Upper lobe of right lung (tissue), 1 donor: Measurements from ENCODE around the gene NEUROD2. TPM values are rescaled to one million over a fixed set of nuclear protein-coding genes. Genes with fewer than 3 reads are reported as not detected.

Source experiments
- ATAC-seq: fragments of 200-7000 bp; cut with Tn5 transposase; one replicate; pipeline ENCODE4 v1.9.1; 2020; ENCODE audit warnings: mild to moderate bottlenecking, moderate library complexity
- DNase-seq: peaks from one replicate; pipeline ENCODE4 v3.0.0-alpha.2; 2020
- H3K27ac ChIP-seq: fragments of 200-600 bp; one replicate; pipeline ENCODE4 v1.8.0; 2022
- H3K27me3 ChIP-seq: fragments of 200-600 bp; one replicate; pipeline ENCODE4 v1.8.0; 2022; ENCODE audit warnings: mild to moderate bottlenecking
- H3K36me3 ChIP-seq: fragments of 200-600 bp; one replicate; pipeline ENCODE4 v1.8.0; 2022
- H3K4me1 ChIP-seq: fragments of 200-600 bp; one replicate; pipeline ENCODE4 v1.8.0; 2022
- H3K4me3 ChIP-seq: fragments of 200-600 bp; one replicate; pipeline ENCODE4 v1.8.0; 2022; ENCODE audit warnings: mild to moderate bottlenecking
- H3K9me3 ChIP-seq: fragments of 200-600 bp; one replicate; pipeline ENCODE4 v1.8.0; 2022
- CTCF ChIP-seq: fragments of 200-600 bp; IDR thresholded peaks from one replicate; pipeline ENCODE4 v1.8.0; 2022; ENCODE audit warnings: antibody characterized with exemption
- intact Hi-C: fragments of 100-400 bp; cut with DNase I; formaldehyde crosslinking; loops from one replicate; pipeline ENCODE4 v1.11.0; 2022
- total RNA-seq: library from RNA; stranded (reverse); fragmentation: NEBNext Ultra II Directional; extraction: Animal tissue kit (Norgen Biotek cat#: 25700); gene quantifications from one replicate; pipeline ENCODE4 v1.2.1, GENCODE V29; 2021
- donor health status: DM: no; HTN: yes; CAD: no; lungs with severe emphysema.

Gene NEUROD2
- total RNA-seq, 1 donor from 2014 or later: not detected

GRCh38 chr17:39605492-39606433, 2.0 kb downstream of the NEUROD2 start:
- intact Hi-C loops: no loop called here
- H3K4me3 ChIP-seq: no peak overlapping the region
- no peak for DNase-seq
- H3K36me3 ChIP-seq: no peaks in the 10 kb centered on the region
- peak; percentile 29 for ATAC-seq
- H3K27me3 ChIP-seq: peaks cover 87% of the 10 kb centered on the region
- no peak for TF ChIP-seq CTCF
- H3K9me3 ChIP-seq: no peaks in the 10 kb centered on the region
- H3K4me1 ChIP-seq: peaks cover 21% of the 10 kb centered on the region
- no peak overlapping the region for H3K27ac ChIP-seq

DNA sequence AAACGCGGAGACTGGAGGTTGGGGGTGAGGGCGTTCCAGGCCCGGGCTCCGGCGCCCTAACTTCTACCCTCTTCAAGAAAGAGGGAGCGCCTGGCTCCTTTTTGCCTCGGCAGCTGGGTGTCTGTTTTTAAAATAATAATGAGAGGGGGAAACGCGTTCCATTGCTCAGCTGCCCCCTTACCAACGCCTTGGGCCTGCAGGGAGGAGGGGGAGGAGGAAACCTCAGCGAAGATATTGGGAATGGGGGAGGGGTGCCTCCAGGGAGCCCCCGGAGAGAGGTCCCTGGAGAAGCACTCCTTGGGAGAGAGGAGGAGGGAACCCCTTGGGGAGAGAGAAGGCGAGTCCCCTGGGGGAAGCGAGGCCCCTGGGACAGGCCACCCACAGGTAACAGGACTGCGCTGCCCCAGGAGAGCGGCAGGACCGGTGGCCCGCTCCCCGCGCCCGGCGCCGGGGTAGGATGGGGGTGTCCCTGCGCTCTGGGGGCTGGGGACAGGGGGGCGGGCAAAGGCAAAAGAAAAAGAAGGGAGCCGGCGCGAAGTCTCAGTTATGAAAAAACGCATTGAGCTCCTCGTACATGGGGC, 2.7 kb downstream of the NEUROD2 start:
- DNase-seq (no peak), ATAC-seq (no peak)
- Histone ChIP-seq H3K4me1 (peaks cover 21% of the 10 kb centered on the region), H3K9me3 (no peaks in the 10 kb centered on the region), H3K36me3 (no peaks in the 10 kb centered on the region), H3K27me3 (peaks cover 95% of the 10 kb centered on the region), H3K4me3 (no peak overlapping the region), H3K27ac (no peak overlapping the region)
- TF ChIP-seq CTCF: no peak
- intact Hi-C loops: no loop called here

DNA sequence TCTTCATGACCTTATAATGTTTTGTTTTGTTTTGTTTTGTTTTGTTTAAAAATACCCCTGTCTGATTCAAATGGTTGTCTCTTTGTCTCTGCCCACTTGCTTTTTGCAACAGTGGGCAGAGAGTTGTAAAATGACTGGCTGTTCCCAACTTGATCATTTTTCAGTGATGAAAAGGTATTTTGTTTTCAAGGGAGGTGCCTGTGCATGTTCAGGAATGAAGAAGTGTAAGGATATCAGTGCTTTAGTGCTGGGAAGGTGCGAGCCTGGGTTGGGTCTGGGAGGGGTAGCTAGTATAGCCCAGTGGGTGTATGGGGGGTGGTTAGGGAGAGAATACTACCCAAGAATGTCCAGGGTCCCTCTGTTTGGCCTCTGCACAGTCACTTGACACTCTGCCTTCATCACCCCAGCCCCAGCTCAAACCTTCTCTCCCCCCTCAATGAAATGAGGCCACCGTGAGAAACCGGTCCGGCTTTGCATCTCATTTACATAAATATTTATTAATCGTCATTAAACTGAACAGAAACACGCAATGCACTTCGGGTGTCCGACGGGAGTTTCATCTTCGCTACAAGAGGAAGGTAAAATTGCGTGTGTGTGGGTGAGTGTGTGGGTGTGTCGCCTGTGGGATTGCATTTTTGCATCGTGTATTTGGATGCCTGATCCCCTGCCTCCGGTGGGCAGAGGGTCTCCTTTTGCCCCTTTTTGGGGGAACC, 4.3 kb downstream of the NEUROD2 start:
- intact Hi-C loops: no loop called here
- no peak for ATAC-seq
- TF ChIP-seq CTCF: no peak
- Histone ChIP-seq H3K27ac (no peak overlapping the region), H3K9me3 (no peaks in the 10 kb centered on the region), H3K4me1 (peaks cover 30% of the 10 kb centered on the region), H3K27me3 (peaks cover 100% of the 10 kb centered on the region), H3K4me3 (no peak overlapping the region), H3K36me3 (no peaks in the 10 kb centered on the region)
- DNase-seq: no peak

DNA sequence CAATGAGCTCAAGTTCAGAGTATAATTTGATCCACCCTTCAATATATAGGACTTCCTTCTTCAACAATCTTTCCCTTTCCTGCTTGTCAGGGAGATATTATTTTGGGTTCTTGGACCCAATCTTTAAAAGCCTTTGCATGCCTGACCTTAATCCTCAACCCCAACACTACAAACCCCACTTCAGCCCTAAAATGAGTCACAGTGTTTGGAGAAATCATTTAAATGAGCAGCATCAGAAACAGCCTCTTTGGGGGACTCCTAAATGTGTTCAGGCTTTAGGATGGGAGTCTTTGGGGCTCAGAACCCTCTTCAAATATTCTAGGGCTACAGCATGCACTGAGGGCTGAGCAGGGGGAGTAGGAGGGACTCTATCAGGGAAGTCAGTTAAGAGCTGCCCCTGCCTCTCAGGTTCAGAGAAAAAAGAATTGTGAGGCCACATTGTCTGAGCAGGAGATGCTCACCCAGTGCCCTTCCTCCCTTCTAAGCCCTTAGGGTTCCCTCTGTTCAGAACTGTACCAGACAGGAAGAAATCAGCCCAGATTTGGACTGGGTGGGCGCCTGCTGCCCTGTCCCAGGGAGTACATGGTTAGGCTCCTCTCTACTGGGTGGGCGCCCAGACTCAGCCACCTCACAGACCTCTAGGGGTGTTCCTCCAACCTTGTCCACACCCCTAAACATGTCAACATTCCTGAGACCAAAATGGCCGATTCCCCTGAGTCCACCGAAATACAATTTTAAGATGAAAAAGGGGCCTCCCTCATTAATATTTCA, 5.0 kb downstream of the NEUROD2 start:
- ATAC-seq: no peak
- intact Hi-C loops: no loop called here
- Histone ChIP-seq H3K36me3 (no peaks in the 10 kb centered on the region), H3K9me3 (no peaks in the 10 kb centered on the region), H3K4me1 (peaks cover 31% of the 10 kb centered on the region), H3K27ac (no peak overlapping the region), H3K27me3 (peaks cover 100% of the 10 kb centered on the region), H3K4me3 (no peak overlapping the region)
- no peak for DNase-seq
- no peak for TF ChIP-seq CTCF
